ENCODE measurements around the gene CBFA2T2.
"Not testable (repeated sequence)": the region's sequence is repeated elsewhere in the genome, so short reads cannot be mapped to it uniquely, and the experiment has no call there.

CBFA2T2 gene

DNA sequence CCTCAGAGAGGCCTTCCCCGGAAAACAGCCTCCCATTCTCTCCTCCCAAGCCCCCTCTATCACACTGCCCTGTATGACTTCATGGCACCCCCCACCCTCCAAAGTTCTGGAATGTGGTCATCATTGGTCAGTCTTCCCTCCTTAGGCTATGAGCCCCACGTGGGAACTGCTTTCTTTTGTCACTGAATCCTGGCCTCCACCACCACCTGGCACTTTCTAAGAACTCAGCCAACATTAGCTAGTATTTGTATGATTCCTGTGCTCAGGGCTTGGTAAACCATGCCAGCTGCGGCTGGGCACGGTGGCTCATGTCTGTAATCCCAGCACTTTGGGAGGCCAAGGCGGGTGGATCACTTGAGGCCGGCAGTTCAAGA is 204.7 kb downstream of the CBFA2T2 start:
- Mint-ChIP-seq H3K4me1 (ENCODE audit: low read depth in 2 of 2) (peaks cover 7 to 11% of the 10 kb centered on the region in 2 donors), H3K9me3 (no peaks in the 10 kb centered on the region), H3K27me3 (no peaks in the 10 kb centered on the region), H3K4me3 (no peak overlapping the region), H3K27ac (no peak overlapping the region), H3K36me3 (ENCODE audit: insufficient read depth) (no peaks in the 10 kb centered on the region)
- no peak for DNase-seq
- ATAC-seq (replicated peaks), result no peak

GRCh38 chr20:33696448-33696847 is 206.6 kb downstream of the CBFA2T2 start:
- Mint-ChIP-seq H3K36me3 (ENCODE audit: insufficient read depth) (no peaks in the 10 kb centered on the region), H3K4me3 (no peak overlapping the region), H3K4me1 (ENCODE audit: low read depth in 2 of 2) (no peaks in the 10 kb centered on the region), H3K27me3 (no peaks in the 10 kb centered on the region), H3K27ac (no peak overlapping the region), H3K9me3 (no peaks in the 10 kb centered on the region)
- ATAC-seq (replicated peaks) (no peak), DNase-seq (no peak)

GRCh38 chr20:33697129-33697528 is 207.2 kb downstream of the CBFA2T2 start:
- Mint-ChIP-seq H3K27me3 (no peaks in the 10 kb centered on the region), H3K9me3 (no peaks in the 10 kb centered on the region), H3K4me1 (ENCODE audit: low read depth in 2 of 2) (no peaks in the 10 kb centered on the region), H3K4me3 (no peak overlapping the region), H3K36me3 (ENCODE audit: insufficient read depth) (no peaks in the 10 kb centered on the region), H3K27ac (no peak overlapping the region)
- ATAC-seq (replicated peaks) (no peak), DNase-seq (no peak)

DNA sequence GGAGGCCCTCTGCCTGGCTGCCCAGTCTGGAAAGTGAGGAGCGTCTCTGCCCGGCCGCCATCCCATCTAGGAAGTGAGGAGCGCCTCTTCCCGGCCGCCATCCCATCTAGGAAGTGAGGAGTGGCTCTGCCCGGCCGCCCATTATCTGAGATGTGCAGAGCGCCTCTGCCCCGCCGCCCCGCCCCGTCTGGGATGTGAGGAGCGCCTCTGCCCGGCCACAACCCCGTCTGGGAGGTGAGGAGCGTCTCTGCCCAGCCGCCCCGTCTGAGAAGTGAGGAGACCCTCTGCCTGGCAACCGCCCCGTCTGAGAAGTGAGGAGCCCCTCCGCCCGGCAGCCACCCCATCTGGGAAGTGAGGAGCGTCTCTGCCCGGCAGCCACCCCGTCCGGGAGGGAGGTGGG is 209.1 kb downstream of the CBFA2T2 start:
- H3K9me3 Mint-ChIP-seq; H3K36me3 Mint-ChIP-seq (ENCODE audit: insufficient read depth); H3K4me3 Mint-ChIP-seq; H3K27ac Mint-ChIP-seq; H3K27me3 Mint-ChIP-seq; ATAC-seq (replicated peaks); H3K4me1 Mint-ChIP-seq (ENCODE audit: low read depth in 2 of 2); DNase-seq: not testable (repeated sequence)
